Choroid plexus epithelial cell (primary cell): Measurements from ENCODE around the gene RALBP1.

ENCODE experiments used
- DNase-seq: peaks from one replicate; pipeline ENCODE4 v3.0.0-alpha.2; 2010; ENCODE audit warnings: low read depth
- H3K4me3 ChIP-seq: 2 replicates; pipeline ENCODE4 v1.5.1; 2011; ENCODE audit warnings: low read depth, mild to moderate bottlenecking, control low read depth, low read length, moderate library complexity
- CTCF ChIP-seq: conservative IDR thresholded peaks from 2 replicates; pipeline ENCODE4 v1.5.1; 2011; ENCODE audit warnings: low read depth, mild to moderate bottlenecking, control low read depth, inconsistent platforms, low read length, moderate library complexity

RALBP1 gene

GRCh38 chr18:9455718-9456511, 19.4 kb upstream of the RALBP1 start:
- DNase-seq: no peak
- no peak overlapping the region for H3K4me3 ChIP-seq
- TF ChIP-seq CTCF: no peak

- TF ChIP-seq CTCF: no peak
- no peak for DNase-seq
- H3K4me3 ChIP-seq: no peak overlapping the region
These were observed 9.2 kb upstream of the RALBP1 start for GRCh38 chr18:9466127-9466526.

- no peak for DNase-seq
- no peak for TF ChIP-seq CTCF
- no peak overlapping the region for H3K4me3 ChIP-seq
These were observed 8.5 kb upstream of the RALBP1 start for GRCh38 chr18:9466846-9467245.

- TF ChIP-seq CTCF: no peak
- no peak for DNase-seq
- no peak overlapping the region for H3K4me3 ChIP-seq
These were observed 6.3 kb upstream of the RALBP1 start for GRCh38 chr18:9468998-9469397.

GRCh38 chr18:9469685-9470084, 5.6 kb upstream of the RALBP1 start:
- H3K4me3 ChIP-seq: no peak overlapping the region
- DNase-seq: no peak
- no peak for TF ChIP-seq CTCF

- DNase-seq: no peak
- TF ChIP-seq CTCF: no peak
- H3K4me3 ChIP-seq: peak overlapping the region; percentile 94
These were observed 968 bp upstream of the RALBP1 start for GRCh38 chr18:9474108-9474982.
